ENCODE data around the gene ALDH9A1. TPM values are rescaled to one million over a fixed set of nuclear protein-coding genes. Genes with fewer than 3 reads are reported as not detected.
"Not testable (repeated sequence)": the region's sequence is repeated elsewhere in the genome, so short reads cannot be mapped to it uniquely, and the experiment has no call there.

The ALDH9A1 gene
- total and polyA plus RNA-seq, 5 experiments from 2014 or later, result 35.9 to 90.3 (median 67.7) TPM

DNA sequence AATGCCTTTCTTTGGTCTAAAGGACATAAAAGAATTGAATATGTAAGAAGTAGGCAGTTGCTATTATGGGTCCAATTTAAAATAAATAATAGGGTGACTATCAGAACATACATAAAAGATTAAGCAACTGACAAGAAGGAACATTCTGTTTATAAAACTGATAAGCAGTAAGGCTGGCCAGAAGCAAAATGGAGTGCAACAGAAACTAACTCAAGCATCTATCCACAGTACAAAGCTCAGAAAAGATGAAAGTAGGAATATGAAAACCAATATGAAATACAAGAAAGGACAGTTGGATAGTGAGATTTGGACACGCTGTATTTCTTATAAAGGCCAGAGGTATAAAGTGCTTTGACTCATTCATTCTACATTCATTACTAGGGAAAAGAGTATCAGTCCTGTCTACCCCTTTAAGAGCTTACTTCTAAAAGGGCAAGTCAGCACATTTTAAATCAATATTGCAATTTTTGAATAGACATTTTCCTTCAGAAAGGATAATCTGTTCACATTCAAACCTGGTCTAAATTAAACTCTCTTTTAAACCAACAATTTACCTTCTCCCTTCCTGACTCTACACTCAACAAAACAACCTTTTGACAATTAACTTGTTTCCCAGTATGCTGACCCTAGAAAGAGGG is 14.4 kb downstream of the ALDH9A1 start:
- H3K9me3 Mint-ChIP-seq, result no peaks in the 10 kb centered on the region
- DNase-seq (no peak), ATAC-seq (no peak)
- H3K4me3 Mint-ChIP-seq, result no peak overlapping the region
- peaks cover 21 to 60% (median 52%) of the 10 kb centered on the region in 4 donors for H3K4me1 Mint-ChIP-seq
- POLR2A ChIA-PET, result no interaction called here
- H3K27ac Mint-ChIP-seq, result peak overlapping the region in 7 of 10 donors; percentile 12 to 70 (median 62)
- H3K36me3 Mint-ChIP-seq, result peaks cover 12 to 92% (median 43%) of the 10 kb centered on the region in 3 donors
- H3K27me3 Mint-ChIP-seq, result no peaks in the 10 kb centered on the region

- H3K9me3 Mint-ChIP-seq, DNase-seq, H3K27me3 Mint-ChIP-seq, POLR2A ChIA-PET, ATAC-seq, H3K4me3 Mint-ChIP-seq: not testable (repeated sequence)
- Mint-ChIP-seq H3K36me3 (peaks cover 21 to 88% (median 51%) of the 10 kb centered on the region in 3 donors), H3K4me1 (peaks cover 16 to 44% (median 35%) of the 10 kb centered on the region in 4 donors), H3K27ac (peak overlapping the region in 7 of 10 donors; percentile 9 to 89 (median 70))
Measured at GRCh38 chr1:165680773-165681172, 17.6 kb downstream of the ALDH9A1 start.

DNA sequence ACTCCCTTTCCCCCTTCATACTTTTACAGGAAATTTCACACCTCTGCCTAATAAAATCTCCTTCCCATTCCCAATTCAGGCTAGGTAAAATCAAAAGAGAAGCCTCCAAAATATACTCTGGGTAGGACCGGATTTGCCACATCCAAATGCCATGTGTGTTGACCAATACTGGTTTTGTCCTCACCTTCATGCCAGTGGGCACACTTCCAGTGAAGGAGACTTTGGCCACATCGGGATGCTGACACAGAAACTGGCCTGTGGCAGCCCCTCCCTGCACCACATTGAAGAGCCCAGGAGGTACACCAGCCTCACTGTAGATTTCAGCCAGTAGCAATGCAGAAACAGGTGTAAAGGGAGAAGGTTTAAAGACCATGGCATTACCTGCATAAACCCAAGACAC is 18.1 kb downstream of the ALDH9A1 start:
- no peak for ATAC-seq
- no peaks in the 10 kb centered on the region for H3K9me3 Mint-ChIP-seq
- no peak overlapping the region for H3K4me3 Mint-ChIP-seq
- H3K36me3 Mint-ChIP-seq, result peaks cover 25 to 88% (median 54%) of the 10 kb centered on the region in 3 donors
- peak overlapping the region; percentile 16 to 89 (median 72) for H3K27ac Mint-ChIP-seq
- no peak for DNase-seq
- no peaks in the 10 kb centered on the region for H3K27me3 Mint-ChIP-seq
- H3K4me1 Mint-ChIP-seq, result peaks cover 14 to 42% (median 30%) of the 10 kb centered on the region in 4 donors
- POLR2A ChIA-PET, result no interaction called here

GRCh38 chr1:165679282-165680036 is 18.9 kb downstream of the ALDH9A1 start:
- no peak overlapping the region for H3K4me3 Mint-ChIP-seq
- peaks cover 12 to 37% (median 22%) of the 10 kb centered on the region in 4 donors for H3K4me1 Mint-ChIP-seq
- ATAC-seq (no peak), DNase-seq (no peak)
- no peaks in the 10 kb centered on the region for H3K27me3 Mint-ChIP-seq
- POLR2A ChIA-PET, result no interaction called here
- no peaks in the 10 kb centered on the region for H3K9me3 Mint-ChIP-seq
- H3K27ac Mint-ChIP-seq, result peak overlapping the region in 9 of 10 donors; percentile 37 to 88 (median 55)
- H3K36me3 Mint-ChIP-seq, result peaks cover 27 to 85% (median 58%) of the 10 kb centered on the region in 3 donors

GRCh38 chr1:165678509-165678908 is 19.9 kb downstream of the ALDH9A1 start:
- POLR2A ChIA-PET, result no interaction called here
- Mint-ChIP-seq H3K27ac (peak overlapping the region in 9 of 10 donors; percentile 30 to 88 (median 55)), H3K27me3 (no peaks in the 10 kb centered on the region), H3K36me3 (peaks cover 27 to 81% (median 58%) of the 10 kb centered on the region in 3 donors), H3K4me3 (peak overlapping the region in 4 of 10 donors; percentile 2 to 35 (median 22)), H3K4me1 (peaks cover 14 to 29% (median 18%) of the 10 kb centered on the region in 4 donors), H3K9me3 (no peaks in the 10 kb centered on the region)
- ATAC-seq (peak; percentile 80 to 96), DNase-seq (peak in 2 of 10 donors; percentile 30 to 48)

DNA sequence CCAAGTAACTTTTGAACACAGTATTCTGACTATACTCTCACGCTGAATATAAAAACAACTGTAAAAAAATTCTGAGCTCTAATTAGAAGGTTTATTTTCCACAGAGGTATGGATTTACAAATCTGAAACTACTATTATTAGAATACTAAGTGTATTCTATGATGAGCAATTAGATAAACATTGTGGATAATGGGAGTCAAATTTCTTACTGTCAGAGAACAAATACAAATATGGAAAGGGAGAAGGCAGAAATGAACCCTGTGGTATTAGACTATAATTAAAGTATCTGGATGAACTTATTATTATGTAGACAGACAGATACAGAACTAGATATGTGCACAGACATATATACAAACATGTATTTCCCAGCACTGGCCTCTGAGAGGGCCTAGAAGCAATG is 22.6 kb downstream of the ALDH9A1 start:
- H3K9me3 Mint-ChIP-seq, result no peaks in the 10 kb centered on the region
- peaks cover 17 to 31% (median 19%) of the 10 kb centered on the region in 4 donors for H3K4me1 Mint-ChIP-seq
- no peaks in the 10 kb centered on the region for H3K27me3 Mint-ChIP-seq
- peak overlapping the region in 3 of 10 donors; percentile 17 to 77 (median 41) for H3K27ac Mint-ChIP-seq
- no peak for DNase-seq
- ATAC-seq, result no peak
- POLR2A ChIA-PET, result no interaction called here
- H3K36me3 Mint-ChIP-seq, result peaks cover 39 to 81% (median 50%) of the 10 kb centered on the region in 3 donors
- no peak overlapping the region for H3K4me3 Mint-ChIP-seq

- Mint-ChIP-seq H3K27ac (no peak overlapping the region), H3K4me3 (no peak overlapping the region), H3K36me3 (peaks cover 33 to 78% (median 47%) of the 10 kb centered on the region in 3 donors), H3K27me3 (no peaks in the 10 kb centered on the region), H3K9me3 (no peaks in the 10 kb centered on the region), H3K4me1 (peaks cover 17 to 29% (median 19%) of the 10 kb centered on the region in 4 donors)
- POLR2A ChIA-PET, result interaction anchor here (0.6 to 0.7 kb wide), 2 partner anchors 11 to 700 kb away, joined by 3 to 4 read pairs; no protein-coding TSS in a partner anchor
- ATAC-seq, result no peak
- no peak for DNase-seq
Measured at GRCh38 chr1:165674599-165674998, 23.8 kb downstream of the ALDH9A1 start.

GRCh38 chr1:165671526-165671925 is 26.8 kb downstream of the ALDH9A1 start:
- peaks cover 5 to 14% (median 10%) of the 10 kb centered on the region in 4 donors for H3K4me1 Mint-ChIP-seq
- DNase-seq (no peak), ATAC-seq (no peak)
- no peaks in the 10 kb centered on the region for H3K9me3 Mint-ChIP-seq
- no peak overlapping the region for H3K27ac Mint-ChIP-seq
- no peaks in the 10 kb centered on the region for H3K27me3 Mint-ChIP-seq
- POLR2A ChIA-PET, result no interaction called here
- H3K36me3 Mint-ChIP-seq, result peaks cover 34 to 84% (median 44%) of the 10 kb centered on the region in 3 donors
- H3K4me3 Mint-ChIP-seq, result no peak overlapping the region

GRCh38 chr1:165668184-165668583 is 30.2 kb downstream of the ALDH9A1 start:
- DNase-seq, result no peak
- peaks cover 17 to 93% (median 43%) of the 10 kb centered on the region in 3 donors for H3K36me3 Mint-ChIP-seq
- H3K4me3 Mint-ChIP-seq, result no peak overlapping the region
- H3K27ac Mint-ChIP-seq, result peak overlapping the region in 4 of 10 donors; percentile 4 to 86 (median 46)
- H3K9me3 Mint-ChIP-seq, result no peaks in the 10 kb centered on the region
- POLR2A ChIA-PET, result no interaction called here
- H3K4me1 Mint-ChIP-seq, result peaks cover 0 to 6% (median 4%) of the 10 kb centered on the region in 4 donors
- no peaks in the 10 kb centered on the region for H3K27me3 Mint-ChIP-seq
- ATAC-seq, result no peak

GRCh38 chr1:165666152-165666825 is 32.1 kb downstream of the ALDH9A1 start:
- Mint-ChIP-seq H3K27me3 (no peaks in the 10 kb centered on the region), H3K27ac (peak overlapping the region in 2 of 10 donors; percentile 53 to 55), H3K4me1 (peaks cover 0 to 6% (median 0%) of the 10 kb centered on the region in 4 donors), H3K4me3 (no peak overlapping the region), H3K36me3 (peaks cover 9 to 94% (median 35%) of the 10 kb centered on the region in 3 donors), H3K9me3 (no peaks in the 10 kb centered on the region)
- ATAC-seq (no peak), DNase-seq (no peak)
- POLR2A ChIA-PET, result no interaction called here

DNA sequence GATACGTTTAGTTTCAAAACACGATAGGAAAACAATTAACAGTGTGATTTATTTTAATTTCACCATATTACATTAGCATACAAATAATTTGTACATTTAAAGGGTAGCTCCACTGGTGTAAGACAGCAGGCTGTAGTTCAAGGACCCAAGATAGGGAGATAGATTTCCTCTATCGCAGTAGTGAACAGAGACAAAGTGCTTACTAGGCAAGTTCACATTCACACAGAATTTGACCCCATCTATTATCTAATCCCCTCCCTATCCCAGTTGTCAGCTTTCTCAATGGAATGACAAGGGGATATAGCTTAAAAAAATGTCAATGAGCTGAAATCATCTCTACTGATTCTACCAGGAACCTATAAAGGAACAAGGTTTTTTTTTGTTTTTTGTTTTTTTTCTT is 36.2 kb downstream of the ALDH9A1 start:
- peak overlapping the region in 3 of 10 donors; percentile 1 to 60 (median 5) for H3K27ac Mint-ChIP-seq
- H3K4me1 Mint-ChIP-seq, result no peaks in the 10 kb centered on the region
- no peaks in the 10 kb centered on the region for H3K9me3 Mint-ChIP-seq
- DNase-seq, result no peak
- POLR2A ChIA-PET, result no interaction called here
- no peak overlapping the region for H3K4me3 Mint-ChIP-seq
- no peaks in the 10 kb centered on the region for H3K27me3 Mint-ChIP-seq
- ATAC-seq, result no peak
- H3K36me3 Mint-ChIP-seq, result peaks cover 3 to 76% (median 26%) of the 10 kb centered on the region in 3 donors

GRCh38 chr1:165661703-165662102 is 36.7 kb downstream of the ALDH9A1 start:
- no peaks in the 10 kb centered on the region for H3K4me1 Mint-ChIP-seq
- H3K9me3 Mint-ChIP-seq, result no peaks in the 10 kb centered on the region
- H3K27me3 Mint-ChIP-seq, result no peaks in the 10 kb centered on the region
- no peak for DNase-seq
- POLR2A ChIA-PET, result no interaction called here
- ATAC-seq, result no peak
- H3K27ac Mint-ChIP-seq, result peak overlapping the region in 5 of 10 donors; percentile 1 to 60 (median 30)
- peaks cover 0 to 72% (median 22%) of the 10 kb centered on the region in 3 donors for H3K36me3 Mint-ChIP-seq
- no peak overlapping the region for H3K4me3 Mint-ChIP-seq
